Colon (tissue), 2 donors: ENCODE results near the gene HTR5A.

Source experiments
- FAIRE-seq: peaks from 2 replicates; lab custom pipeline; 2012; peaks lifted over from hg19 to GRCh38; lab: Jason Lieb, UNC
- donor health status: control.
- donor health status: control.

The HTR5A gene

DNA sequence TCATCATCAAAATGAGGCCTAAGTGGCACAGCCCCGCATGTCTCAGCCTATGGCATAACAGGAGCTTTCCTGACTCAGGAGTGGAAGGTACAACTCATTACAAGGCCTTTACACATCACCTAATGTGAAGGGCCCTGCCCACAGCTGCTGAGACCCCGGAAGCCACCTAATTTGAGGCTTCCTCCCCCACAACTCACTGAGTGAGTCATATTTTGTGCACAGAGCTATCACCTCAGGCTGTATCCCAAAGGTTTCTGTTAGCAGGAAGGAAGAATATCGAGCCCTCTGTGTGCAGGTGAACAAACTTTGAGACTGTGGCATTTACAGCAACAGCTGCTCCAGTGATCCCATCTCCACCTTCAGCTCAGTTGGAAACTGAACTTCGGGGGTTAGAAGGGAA, 20.6 kb downstream of the HTR5A start:
- no peak for FAIRE-seq

DNA sequence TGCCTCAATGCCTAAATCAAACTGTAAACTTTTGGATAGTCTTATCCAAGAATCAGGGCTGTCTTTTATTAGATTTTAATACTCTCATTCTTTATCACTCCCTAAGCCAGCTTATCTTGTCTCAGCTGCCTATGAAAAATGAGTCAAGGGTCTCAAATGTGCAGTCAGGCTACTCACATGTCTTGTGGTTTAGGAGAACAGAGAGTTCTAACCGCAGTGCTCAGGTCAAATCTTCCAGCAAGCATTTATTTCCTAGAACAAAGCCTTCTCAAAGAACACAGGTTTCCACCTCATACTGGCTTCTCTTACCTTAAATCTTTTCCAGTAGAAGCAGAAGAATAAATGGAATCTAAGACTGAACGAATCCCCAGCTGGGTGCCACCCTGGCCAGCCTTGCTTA, 23.5 kb downstream of the HTR5A start:
- no peak for FAIRE-seq

- no peak for FAIRE-seq
These were observed 24.6 kb downstream of the HTR5A start for GRCh38 chr7:155094636-155095135.

DNA sequence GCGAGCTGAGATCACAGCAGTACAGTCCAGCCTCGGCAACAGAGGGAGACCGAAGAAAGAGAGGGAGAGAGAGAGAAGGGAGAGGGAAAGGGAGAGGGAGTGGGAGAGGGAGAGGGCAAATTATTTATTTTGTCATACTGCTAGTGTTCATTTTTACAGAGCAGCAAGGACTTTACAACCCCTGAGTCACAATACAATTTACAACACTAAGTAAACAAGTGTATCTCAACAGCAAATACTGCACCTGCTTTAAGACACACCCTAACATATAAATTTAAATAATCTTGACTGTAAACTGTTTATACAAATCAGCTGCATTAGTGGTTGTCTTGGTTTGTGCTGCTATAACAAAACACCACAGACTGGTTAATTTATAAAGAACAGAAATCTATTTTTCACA, 27.2 kb downstream of the HTR5A start:
- FAIRE-seq, result no peak

GRCh38 chr7:155103839-155104238, 33.7 kb downstream of the HTR5A start:
- no peak for FAIRE-seq

DNA sequence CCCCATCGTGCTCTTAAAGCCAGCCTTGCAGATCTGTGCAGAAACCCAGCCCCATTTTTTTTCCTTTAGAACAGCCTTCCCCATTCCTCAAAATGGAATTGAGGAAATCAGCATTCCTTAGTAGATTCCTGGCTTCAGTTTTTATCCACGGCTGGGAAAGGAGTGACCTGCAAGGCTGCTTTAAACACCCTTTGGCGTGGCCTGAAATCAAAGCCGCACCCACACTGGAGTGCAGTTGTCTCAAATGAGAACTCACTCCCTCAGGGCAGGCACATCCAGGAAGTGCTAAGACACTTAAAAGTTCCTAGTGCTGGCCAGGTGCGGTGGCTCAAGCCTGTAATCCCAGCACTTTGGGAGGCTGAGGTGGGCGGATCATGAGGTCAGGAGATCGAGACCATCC, 34.8 kb downstream of the HTR5A start:
- no peak for FAIRE-seq

DNA sequence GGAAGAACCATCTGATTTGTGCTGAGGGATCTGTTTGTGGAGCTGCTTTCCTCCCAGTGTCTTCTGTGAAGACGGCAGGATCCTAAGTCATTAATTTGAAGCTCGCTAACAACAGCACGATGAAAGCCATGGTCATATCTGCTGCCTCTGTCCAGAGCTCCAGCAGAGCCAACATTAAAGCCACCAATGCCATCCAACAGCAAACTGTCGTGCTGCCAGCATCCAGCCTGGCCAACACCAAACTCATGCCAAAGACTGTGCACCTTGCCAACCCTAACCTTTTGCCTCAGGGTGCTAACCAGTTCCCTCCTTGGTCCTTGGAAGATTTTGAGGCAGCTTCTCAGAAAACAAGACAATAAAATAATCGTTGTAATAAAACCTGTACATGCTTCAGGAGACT, 36.2 kb downstream of the HTR5A start:
- FAIRE-seq, result no peak

GRCh38 chr7:155107126-155107525, 37.0 kb downstream of the HTR5A start:
- FAIRE-seq, result no peak

- FAIRE-seq, result no peak
These were observed 38.2 kb downstream of the HTR5A start for GRCh38 chr7:155108144-155108901.

DNA sequence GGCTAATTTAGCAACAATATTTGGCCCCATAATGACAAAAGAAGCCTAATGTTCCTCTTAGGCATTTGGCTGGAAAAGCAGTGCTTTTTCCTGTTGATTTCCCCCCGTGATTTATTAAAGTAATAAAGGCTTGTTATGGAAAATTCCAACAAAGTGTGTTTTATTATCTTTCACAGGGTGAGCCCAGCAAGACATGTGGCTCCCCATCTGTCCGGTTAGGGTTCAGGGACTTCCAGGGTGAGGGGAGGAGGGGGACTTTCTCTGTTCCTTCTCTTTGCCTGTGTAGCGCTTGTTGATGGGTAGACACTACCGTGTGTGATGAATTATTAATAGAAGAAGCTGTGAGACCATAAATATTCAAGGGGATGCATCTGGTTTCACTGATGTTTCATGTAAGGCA, 39.0 kb downstream of the HTR5A start:
- no peak for FAIRE-seq

DNA sequence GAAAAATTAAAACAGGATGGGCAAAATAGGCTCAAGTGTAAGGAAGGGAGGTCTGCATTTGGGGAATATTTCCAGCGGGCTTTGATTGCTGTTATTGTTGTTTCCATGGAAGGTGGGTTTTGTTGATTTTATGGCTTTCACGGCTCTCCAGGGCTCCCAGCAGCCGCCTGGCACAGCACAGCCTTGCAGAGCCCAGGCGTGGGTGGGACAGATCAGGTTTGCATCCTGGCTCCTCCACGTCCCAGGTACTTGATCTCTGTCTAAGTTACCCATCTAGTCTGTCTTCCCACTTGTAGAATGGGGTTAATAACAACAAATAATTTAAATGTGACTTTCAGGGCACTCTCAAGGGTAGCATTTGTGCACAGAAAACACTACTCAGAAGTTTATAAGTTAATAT, 45.2 kb downstream of the HTR5A start:
- no peak for FAIRE-seq

GRCh38 chr7:155119801-155120382, 49.8 kb downstream of the HTR5A start:
- no peak for FAIRE-seq

- FAIRE-seq, result no peak
These were observed 50.3 kb downstream of the HTR5A start for GRCh38 chr7:155120460-155120859.

- no peak for FAIRE-seq
These were observed 52.7 kb downstream of the HTR5A start for GRCh38 chr7:155122831-155123230.

GRCh38 chr7:155123413-155123812, 53.3 kb downstream of the HTR5A start:
- FAIRE-seq, result no peak

DNA sequence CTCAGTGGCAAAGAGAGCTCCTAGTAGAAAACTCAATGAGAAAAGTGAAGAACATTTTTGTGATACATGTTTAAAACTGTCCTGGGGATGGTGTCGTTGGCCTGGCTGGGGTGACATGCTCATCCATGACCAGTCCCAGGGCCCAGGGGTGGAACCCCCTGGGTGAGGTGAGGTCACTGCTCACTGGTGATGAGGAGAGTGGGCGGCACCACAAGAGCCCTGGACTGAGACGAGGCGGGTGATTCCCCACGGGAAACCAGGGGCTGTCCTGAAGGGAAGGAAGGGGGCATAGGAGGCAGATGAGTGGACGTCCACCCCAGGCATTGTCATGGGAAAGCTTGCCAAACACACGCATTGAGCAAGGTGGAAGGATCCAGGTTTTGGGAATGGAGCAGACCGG, 54.6 kb downstream of the HTR5A start:
- FAIRE-seq, result no peak

DNA sequence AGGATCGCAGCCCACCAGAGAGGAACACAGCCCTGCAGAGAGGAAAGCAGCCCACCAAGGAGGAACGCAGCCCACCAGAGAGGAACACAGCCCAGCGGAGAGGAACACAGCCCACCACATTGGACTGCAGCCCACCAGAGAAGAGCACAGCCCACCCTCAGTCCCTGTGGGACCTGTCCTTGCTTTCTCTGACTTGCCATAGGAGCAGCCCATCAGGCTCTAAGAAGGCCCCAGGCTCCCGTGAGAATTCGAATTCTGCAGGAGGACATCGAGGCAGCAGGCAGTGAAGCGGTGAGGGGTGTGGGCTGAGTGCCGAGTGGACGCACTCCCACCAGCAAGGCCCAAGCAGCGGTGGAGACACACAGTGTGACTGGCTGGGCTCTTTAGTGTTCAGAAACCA, 59.1 kb downstream of the HTR5A start:
- no peak for FAIRE-seq

DNA sequence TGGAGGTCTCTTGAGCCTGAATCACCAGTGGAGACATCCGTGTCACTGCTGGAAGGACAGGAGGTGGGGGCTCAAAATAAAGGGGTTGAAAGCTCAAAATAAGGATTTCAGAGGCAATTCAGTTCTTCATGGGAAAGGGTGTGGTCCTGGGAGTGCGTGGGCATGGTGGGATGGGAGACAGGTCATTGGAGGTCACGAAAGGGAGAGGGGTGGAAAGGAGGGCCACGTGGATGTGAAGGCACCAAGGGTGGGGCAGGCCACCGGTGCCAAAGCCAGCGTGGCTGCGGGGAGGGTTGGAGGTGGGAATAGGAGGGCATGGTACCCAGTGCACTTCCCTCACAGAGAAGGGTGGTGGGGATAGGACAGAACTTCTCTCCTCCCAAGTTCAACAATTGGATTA, 59.7 kb downstream of the HTR5A start:
- FAIRE-seq, result no peak

DNA sequence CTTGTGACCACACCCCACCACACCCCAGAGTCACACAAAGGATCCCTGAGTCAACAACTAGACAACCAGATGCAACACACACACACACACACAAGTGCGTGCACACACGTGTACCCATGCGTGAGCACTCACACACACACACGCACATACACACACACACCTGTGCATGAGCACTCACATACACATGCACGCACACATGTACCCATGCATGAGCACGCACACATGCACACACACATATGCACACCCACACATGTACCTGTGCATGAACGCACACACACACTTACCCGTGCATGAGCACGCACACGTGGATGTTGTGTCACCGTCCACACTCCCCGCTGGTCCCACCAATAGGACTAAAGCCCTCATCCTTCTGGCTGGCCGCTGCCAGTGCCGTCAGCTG, 60.4 kb downstream of the HTR5A start:
- FAIRE-seq, result no peak

GRCh38 chr7:155131090-155131489, 61.0 kb downstream of the HTR5A start:
- no peak for FAIRE-seq

DNA sequence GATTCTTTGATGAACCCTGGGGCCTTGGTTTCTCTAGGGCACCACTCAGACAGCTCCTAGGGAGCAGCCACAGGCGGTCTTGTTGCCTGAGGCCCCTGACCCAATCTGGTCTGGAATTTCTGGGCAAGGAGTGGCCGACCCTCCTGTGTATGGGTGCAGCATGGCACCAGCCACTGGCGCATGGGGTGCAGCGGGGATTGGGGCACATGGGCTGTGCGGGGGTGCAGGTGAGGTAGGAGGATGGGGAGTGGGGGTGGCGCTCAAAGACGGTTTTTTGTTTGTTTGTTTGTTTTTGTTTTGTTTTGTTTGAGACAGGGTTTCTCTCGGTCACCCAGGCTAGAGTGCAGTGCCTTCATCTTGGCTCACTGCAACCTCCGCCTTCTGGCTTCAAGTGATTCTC, 62.3 kb downstream of the HTR5A start:
- no peak for FAIRE-seq

GRCh38 chr7:155136619-155137243, 66.6 kb downstream of the HTR5A start:
- FAIRE-seq, result no peak
